ENCODE measurements around the gene ABL1.

The ABL1 gene

DNA sequence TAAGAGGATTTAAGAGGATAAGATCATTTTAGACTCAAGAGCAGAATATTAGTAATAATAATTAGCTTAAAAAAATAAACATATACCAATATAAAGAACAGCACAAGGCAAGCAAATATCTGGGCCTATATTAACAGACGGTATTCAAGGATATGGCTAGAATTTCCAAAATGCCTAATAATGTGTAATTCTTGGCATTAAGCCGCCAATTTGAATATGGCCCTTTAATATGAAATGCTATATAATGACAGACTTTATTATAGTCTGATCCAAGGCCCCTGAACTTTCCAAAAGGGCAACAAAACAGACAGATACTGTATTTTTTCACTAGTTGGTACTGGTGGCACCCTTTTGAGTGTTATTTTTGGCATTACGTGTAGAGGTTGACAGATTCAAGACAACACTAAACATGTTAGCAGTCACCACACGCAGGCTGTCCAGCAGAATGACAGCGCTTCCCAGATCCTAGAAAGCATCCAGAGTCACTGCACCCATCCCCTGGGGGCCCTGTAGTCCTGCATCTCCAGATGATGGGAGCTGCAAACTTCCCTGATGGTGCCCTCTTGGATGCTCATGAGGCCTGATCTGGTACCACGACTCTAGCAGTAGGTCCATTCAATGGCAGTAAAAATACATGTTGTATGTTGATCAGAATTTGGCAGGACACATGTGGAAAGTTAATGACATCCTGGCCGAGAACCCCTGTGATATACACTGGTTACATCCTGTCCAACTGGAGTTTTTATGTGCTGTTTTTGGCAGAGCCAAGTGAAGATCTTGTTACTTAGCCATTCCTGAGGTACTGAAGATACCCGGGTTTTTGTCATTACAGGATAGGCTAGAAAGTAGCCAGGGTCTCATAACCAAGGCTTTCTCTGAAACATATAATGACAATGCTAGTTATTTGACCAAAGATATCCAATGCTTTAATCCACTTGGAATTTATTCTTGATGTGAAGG lies 1.7 kb upstream of the ABL1 start:
- no peak for TF ChIP-seq FOXP2 (optimal IDR thresholded peaks at IDR 0.05; ENCODE audit: borderline replicate concordance, extremely low read depth, extremely low read length, insufficient read depth)
- TF ChIP-seq POLR2AphosphoS5 (IDR thresholded peaks at IDR 0.05; ENCODE audit: low read depth, low read length): no peak
- no peak for TF ChIP-seq TAF1 (IDR thresholded peaks at IDR 0.05; ENCODE audit: borderline replicate concordance, insufficient read depth, low read length)
- no peak for TF ChIP-seq SIN3A (IDR thresholded peaks at IDR 0.05; ENCODE audit: borderline replicate concordance, insufficient read depth, low read length)
- TF ChIP-seq, protein P1, sequence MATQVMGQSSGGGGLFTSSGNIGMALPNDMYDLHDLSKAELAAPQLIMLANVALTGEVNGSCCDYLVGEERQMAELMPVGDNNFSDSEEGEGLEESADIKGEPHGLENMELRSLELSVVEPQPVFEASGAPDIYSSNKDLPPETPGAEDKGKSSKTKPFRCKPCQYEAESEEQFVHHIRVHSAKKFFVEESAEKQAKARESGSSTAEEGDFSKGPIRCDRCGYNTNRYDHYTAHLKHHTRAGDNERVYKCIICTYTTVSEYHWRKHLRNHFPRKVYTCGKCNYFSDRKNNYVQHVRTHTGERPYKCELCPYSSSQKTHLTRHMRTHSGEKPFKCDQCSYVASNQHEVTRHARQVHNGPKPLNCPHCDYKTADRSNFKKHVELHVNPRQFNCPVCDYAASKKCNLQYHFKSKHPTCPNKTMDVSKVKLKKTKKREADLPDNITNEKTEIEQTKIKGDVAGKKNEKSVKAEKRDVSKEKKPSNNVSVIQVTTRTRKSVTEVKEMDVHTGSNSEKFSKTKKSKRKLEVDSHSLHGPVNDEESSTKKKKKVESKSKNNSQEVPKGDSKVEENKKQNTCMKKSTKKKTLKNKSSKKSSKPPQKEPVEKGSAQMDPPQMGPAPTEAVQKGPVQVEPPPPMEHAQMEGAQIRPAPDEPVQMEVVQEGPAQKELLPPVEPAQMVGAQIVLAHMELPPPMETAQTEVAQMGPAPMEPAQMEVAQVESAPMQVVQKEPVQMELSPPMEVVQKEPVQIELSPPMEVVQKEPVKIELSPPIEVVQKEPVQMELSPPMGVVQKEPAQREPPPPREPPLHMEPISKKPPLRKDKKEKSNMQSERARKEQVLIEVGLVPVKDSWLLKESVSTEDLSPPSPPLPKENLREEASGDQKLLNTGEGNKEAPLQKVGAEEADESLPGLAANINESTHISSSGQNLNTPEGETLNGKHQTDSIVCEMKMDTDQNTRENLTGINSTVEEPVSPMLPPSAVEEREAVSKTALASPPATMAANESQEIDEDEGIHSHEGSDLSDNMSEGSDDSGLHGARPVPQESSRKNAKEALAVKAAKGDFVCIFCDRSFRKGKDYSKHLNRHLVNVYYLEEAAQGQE (IDR thresholded peaks at IDR 0.05; ENCODE audit: insufficient read depth in 1 of 2, low read depth in 2 of 2, low read length in 2 of 2): no peak

GRCh38 chr9:130835441-130836298 lies 616 bp downstream of the ABL1 start:
- no peak for TF ChIP-seq POLR2AphosphoS5 (IDR thresholded peaks at IDR 0.05; ENCODE audit: low read depth, low read length)
- no peak for TF ChIP-seq TAF1 (IDR thresholded peaks at IDR 0.05; ENCODE audit: borderline replicate concordance, insufficient read depth, low read length)
- TF ChIP-seq, protein P1 (IDR thresholded peaks at IDR 0.05; ENCODE audit: insufficient read depth in 1 of 2, low read depth in 2 of 2, low read length in 2 of 2): no peak
- peak; percentile 6; the same call in 1 of the 2 replicates for TF ChIP-seq SIN3A (IDR thresholded peaks at IDR 0.05; ENCODE audit: borderline replicate concordance, insufficient read depth, low read length)
- no peak for TF ChIP-seq FOXP2 (optimal IDR thresholded peaks at IDR 0.05; ENCODE audit: borderline replicate concordance, extremely low read depth, extremely low read length, insufficient read depth)

DNA sequence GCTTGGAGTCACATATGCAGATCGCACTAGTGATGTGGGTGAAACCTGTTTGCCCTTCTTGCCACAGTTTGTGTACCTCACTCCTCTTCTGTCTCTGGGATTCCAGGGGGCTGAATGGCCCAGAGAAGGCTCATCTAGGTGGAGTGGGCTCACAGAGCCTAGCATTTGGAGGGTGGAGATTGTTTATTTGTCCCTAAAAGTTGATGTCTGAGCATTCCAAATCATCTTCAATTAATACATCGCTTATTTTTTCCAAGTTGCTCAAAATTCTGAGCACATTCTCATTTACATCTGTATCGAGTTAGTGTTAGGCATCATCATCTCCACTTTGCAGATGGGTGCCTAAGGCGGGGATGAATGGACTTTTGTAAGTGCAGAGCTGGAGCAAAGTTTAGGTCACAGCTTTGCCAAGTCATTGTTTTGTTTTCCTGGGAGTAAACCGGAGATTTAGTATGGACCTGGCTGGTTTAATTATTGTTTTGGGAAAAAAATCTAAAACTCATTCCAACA lies 2.0 kb downstream of the ABL1 start:
- TF ChIP-seq FOXP2 (optimal IDR thresholded peaks at IDR 0.05; ENCODE audit: borderline replicate concordance, extremely low read depth, extremely low read length, insufficient read depth) (no peak), TAF1 (IDR thresholded peaks at IDR 0.05; ENCODE audit: borderline replicate concordance, insufficient read depth, low read length) (no peak), SIN3A (IDR thresholded peaks at IDR 0.05; ENCODE audit: borderline replicate concordance, insufficient read depth, low read length) (peak; percentile 45; the same call in 1 of the 2 replicates), POLR2AphosphoS5 (IDR thresholded peaks at IDR 0.05; ENCODE audit: low read depth, low read length) (0 out of 2 replicates have a peak, but pooled peaks have one; percentile 31)
- TF ChIP-seq, protein P1 (IDR thresholded peaks at IDR 0.05; ENCODE audit: insufficient read depth in 1 of 2, low read depth in 2 of 2, low read length in 2 of 2): no peak

- TF ChIP-seq TAF1 (IDR thresholded peaks at IDR 0.05; ENCODE audit: borderline replicate concordance, insufficient read depth, low read length) (no peak), POLR2AphosphoS5 (IDR thresholded peaks at IDR 0.05; ENCODE audit: low read depth, low read length) (no peak), FOXP2 (optimal IDR thresholded peaks at IDR 0.05; ENCODE audit: borderline replicate concordance, extremely low read depth, extremely low read length, insufficient read depth) (no peak), SIN3A (IDR thresholded peaks at IDR 0.05; ENCODE audit: borderline replicate concordance, insufficient read depth, low read length) (no peak)
- TF ChIP-seq, protein P1 (IDR thresholded peaks at IDR 0.05; ENCODE audit: insufficient read depth in 1 of 2, low read depth in 2 of 2, low read length in 2 of 2): no peak
Observed at GRCh38 chr9:130837643-130838042, 2.6 kb downstream of the ABL1 start.

Measured in PFSK-1 (cell line).